ENCODE measurements around the gene HIF1A. TPM values are rescaled to one million over a fixed set of nuclear protein-coding genes. Genes with fewer than 3 reads are reported as not detected.

Gene HIF1A
- polyA plus RNA-seq, 1 donor from 2014 or later, result 88.0 TPM

GRCh38 chr14:61662437-61663311 is 32.6 kb upstream of the HIF1A start:
- Mint-ChIP-seq H3K27ac (peak overlapping the region; percentile 81 to 94 (median 91)), H3K36me3 (no peaks in the 10 kb centered on the region), H3K4me3 (peak overlapping the region; percentile 61 to 93 (median 82)), H3K27me3 (no peaks in the 10 kb centered on the region), H3K9me3 (no peaks in the 10 kb centered on the region), H3K4me1 (peaks cover 53 to 57% (median 56%) of the 10 kb centered on the region in 3 donors)

DNA sequence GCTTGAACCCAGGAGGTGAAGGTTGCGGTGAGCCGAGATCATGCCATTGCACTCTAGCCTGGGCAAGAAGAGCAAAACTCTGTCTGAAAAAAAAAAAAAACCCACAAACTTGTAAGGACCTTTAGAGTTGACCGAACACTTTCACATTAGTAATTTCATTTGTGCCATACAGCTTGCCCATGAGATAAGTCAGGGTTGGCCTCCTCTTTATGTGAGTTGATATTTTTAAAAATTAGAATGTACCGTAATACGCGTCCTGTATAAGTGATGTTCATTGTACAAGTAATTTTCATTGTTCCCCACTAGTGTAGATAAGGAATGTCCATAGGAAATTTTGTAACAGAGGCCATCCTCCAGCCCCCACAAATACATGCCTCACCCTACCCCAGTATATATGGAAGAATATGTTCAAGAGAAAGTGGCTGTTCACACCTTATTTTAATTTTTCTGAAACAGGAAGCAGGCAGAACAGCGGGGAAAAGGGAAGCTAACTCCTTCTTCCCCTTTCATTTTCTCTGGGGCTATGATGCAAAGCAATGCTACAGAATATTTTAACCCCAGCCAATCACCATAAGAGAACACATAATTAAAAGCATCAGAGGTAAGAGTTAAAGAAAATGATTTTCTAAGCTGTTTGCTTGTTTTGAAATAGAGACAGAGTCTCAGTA is 31.9 kb upstream of the HIF1A start:
- no peaks in the 10 kb centered on the region for H3K27me3 Mint-ChIP-seq
- peaks cover 53 to 57% (median 56%) of the 10 kb centered on the region in 3 donors for H3K4me1 Mint-ChIP-seq
- H3K36me3 Mint-ChIP-seq, result no peaks in the 10 kb centered on the region
- H3K27ac Mint-ChIP-seq, result peak overlapping the region; percentile 81 to 94 (median 91)
- no peaks in the 10 kb centered on the region for H3K9me3 Mint-ChIP-seq
- H3K4me3 Mint-ChIP-seq, result peak overlapping the region; percentile 61 to 93 (median 70)

GRCh38 chr14:61668282-61668681 is 27.0 kb upstream of the HIF1A start:
- no peak overlapping the region for H3K27ac Mint-ChIP-seq
- H3K27me3 Mint-ChIP-seq, result no peaks in the 10 kb centered on the region
- H3K36me3 Mint-ChIP-seq, result no peaks in the 10 kb centered on the region
- no peaks in the 10 kb centered on the region for H3K9me3 Mint-ChIP-seq
- no peak overlapping the region for H3K4me3 Mint-ChIP-seq
- H3K4me1 Mint-ChIP-seq, result peaks cover 28 to 32% (median 29%) of the 10 kb centered on the region in 3 donors

- no peaks in the 10 kb centered on the region for H3K36me3 Mint-ChIP-seq
These were observed 24.7 kb upstream of the HIF1A start for GRCh38 chr14:61670576-61670975.

GRCh38 chr14:61671082-61671481 is 24.2 kb upstream of the HIF1A start:
- no peaks in the 10 kb centered on the region for H3K27me3 Mint-ChIP-seq
- H3K36me3 Mint-ChIP-seq, result no peaks in the 10 kb centered on the region
- H3K9me3 Mint-ChIP-seq, result no peaks in the 10 kb centered on the region
- H3K27ac Mint-ChIP-seq, result peak overlapping the region in 2 of 3 donors; percentile 79 to 86
- peaks cover 10 to 12% (median 10%) of the 10 kb centered on the region in 3 donors for H3K4me1 Mint-ChIP-seq
- H3K4me3 Mint-ChIP-seq, result peak overlapping the region in 1 of 4 donors; percentile 53

More at GRCh38 chr14:61670576-61670975, 24.7 kb upstream of the HIF1A start:
- Mint-ChIP-seq H3K27me3 (no peaks in the 10 kb centered on the region), H3K4me1 (peaks cover 11 to 16% (median 15%) of the 10 kb centered on the region in 3 donors), H3K9me3 (no peaks in the 10 kb centered on the region), H3K27ac (peak overlapping the region in 1 of 3 donors; percentile 79), H3K4me3 (peak overlapping the region in 1 of 4 donors; percentile 53)

- Mint-ChIP-seq H3K36me3 (no peaks in the 10 kb centered on the region), H3K9me3 (no peaks in the 10 kb centered on the region), H3K27ac (no peak overlapping the region), H3K27me3 (no peaks in the 10 kb centered on the region), H3K4me1 (peaks cover 2 to 4% (median 4%) of the 10 kb centered on the region in 3 donors), H3K4me3 (no peak overlapping the region)
These were observed 22.5 kb upstream of the HIF1A start for GRCh38 chr14:61672796-61673195.

- Mint-ChIP-seq H3K4me1 (peaks cover 2 to 4% (median 4%) of the 10 kb centered on the region in 3 donors), H3K27me3 (no peaks in the 10 kb centered on the region), H3K4me3 (no peak overlapping the region), H3K27ac (no peak overlapping the region), H3K36me3 (peaks cover 1% of the 10 kb centered on the region), H3K9me3 (no peaks in the 10 kb centered on the region)
These were observed 22.0 kb upstream of the HIF1A start for GRCh38 chr14:61673305-61673704.

GRCh38 chr14:61675291-61675690 is 20.0 kb upstream of the HIF1A start:
- Mint-ChIP-seq H3K9me3 (no peaks in the 10 kb centered on the region), H3K4me3 (no peak overlapping the region), H3K4me1 (peaks cover 2 to 4% (median 4%) of the 10 kb centered on the region in 3 donors), H3K27ac (no peak overlapping the region), H3K36me3 (peaks cover 1% of the 10 kb centered on the region), H3K27me3 (no peaks in the 10 kb centered on the region)

DNA sequence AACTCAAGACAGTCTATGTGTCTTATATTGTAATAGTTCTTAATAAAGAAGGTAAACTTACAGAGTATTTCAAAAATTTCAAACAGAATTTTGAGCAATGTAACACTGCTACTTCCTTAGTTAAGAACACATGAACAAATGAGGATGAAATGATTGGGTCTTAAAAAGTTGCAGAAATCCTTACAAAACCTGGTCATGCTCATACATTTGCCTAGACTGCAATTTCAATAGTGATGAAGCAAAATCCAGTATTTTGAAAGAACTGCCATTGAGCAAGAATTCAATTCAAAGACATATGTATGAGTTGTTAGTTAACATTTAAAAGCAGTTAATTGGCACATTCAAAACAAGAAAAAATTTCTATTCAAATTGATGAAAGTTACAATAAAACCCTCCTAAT is 17.8 kb upstream of the HIF1A start:
- H3K27me3 Mint-ChIP-seq, result no peaks in the 10 kb centered on the region
- no peaks in the 10 kb centered on the region for H3K9me3 Mint-ChIP-seq
- H3K27ac Mint-ChIP-seq, result no peak overlapping the region
- H3K36me3 Mint-ChIP-seq, result peaks cover 1% of the 10 kb centered on the region
- H3K4me3 Mint-ChIP-seq, result no peak overlapping the region
- H3K4me1 Mint-ChIP-seq, result peaks cover 0 to 4% (median 0%) of the 10 kb centered on the region in 3 donors

- H3K36me3 Mint-ChIP-seq, result peaks cover 1% of the 10 kb centered on the region
- no peaks in the 10 kb centered on the region for H3K27me3 Mint-ChIP-seq
- no peaks in the 10 kb centered on the region for H3K4me1 Mint-ChIP-seq
- no peak overlapping the region for H3K4me3 Mint-ChIP-seq
- H3K27ac Mint-ChIP-seq, result no peak overlapping the region
- H3K9me3 Mint-ChIP-seq, result no peaks in the 10 kb centered on the region
These were observed 16.3 kb upstream of the HIF1A start for GRCh38 chr14:61678975-61679374.

GRCh38 chr14:61681413-61681812 is 13.9 kb upstream of the HIF1A start:
- Mint-ChIP-seq H3K9me3 (peaks cover 0 to under 1% (median 0%) of the 10 kb centered on the region in 3 donors), H3K27ac (no peak overlapping the region), H3K36me3 (peaks cover 1% of the 10 kb centered on the region), H3K4me1 (no peaks in the 10 kb centered on the region), H3K27me3 (no peaks in the 10 kb centered on the region), H3K4me3 (no peak overlapping the region)

DNA sequence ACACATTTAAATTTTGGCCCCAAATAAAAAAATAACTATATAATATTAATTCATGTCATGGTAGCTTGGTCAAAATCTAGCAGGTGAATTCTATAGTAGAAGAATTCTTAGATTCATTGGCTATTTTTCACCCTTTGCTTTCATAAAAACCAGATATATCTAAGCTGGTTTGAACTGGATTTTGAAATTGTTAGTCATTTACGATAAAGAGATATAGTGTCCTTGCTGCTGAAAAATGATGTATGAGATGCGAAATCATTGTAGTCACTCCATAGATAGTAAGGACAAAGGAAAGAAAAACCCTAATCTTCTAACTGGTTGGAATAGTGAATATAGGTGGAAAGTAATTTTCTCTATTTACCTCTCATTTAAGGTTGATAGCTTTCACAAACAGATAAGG is 12.2 kb upstream of the HIF1A start:
- H3K4me1 Mint-ChIP-seq, result no peaks in the 10 kb centered on the region
- H3K27me3 Mint-ChIP-seq, result no peaks in the 10 kb centered on the region
- H3K9me3 Mint-ChIP-seq, result peaks cover 2 to 5% (median 3%) of the 10 kb centered on the region in 3 donors
- peaks cover 2% of the 10 kb centered on the region for H3K36me3 Mint-ChIP-seq
- H3K27ac Mint-ChIP-seq, result no peak overlapping the region
- no peak overlapping the region for H3K4me3 Mint-ChIP-seq

GRCh38 chr14:61690039-61690438 is 5.3 kb upstream of the HIF1A start:
- peaks cover 2% of the 10 kb centered on the region for H3K36me3 Mint-ChIP-seq
- no peak overlapping the region for H3K4me3 Mint-ChIP-seq
- peaks cover 2% of the 10 kb centered on the region for H3K27me3 Mint-ChIP-seq
- no peak overlapping the region for H3K27ac Mint-ChIP-seq
- peaks cover 2 to 12% (median 6%) of the 10 kb centered on the region in 3 donors for H3K9me3 Mint-ChIP-seq
- H3K4me1 Mint-ChIP-seq, result peaks cover 5 to 8% (median 6%) of the 10 kb centered on the region in 3 donors

DNA sequence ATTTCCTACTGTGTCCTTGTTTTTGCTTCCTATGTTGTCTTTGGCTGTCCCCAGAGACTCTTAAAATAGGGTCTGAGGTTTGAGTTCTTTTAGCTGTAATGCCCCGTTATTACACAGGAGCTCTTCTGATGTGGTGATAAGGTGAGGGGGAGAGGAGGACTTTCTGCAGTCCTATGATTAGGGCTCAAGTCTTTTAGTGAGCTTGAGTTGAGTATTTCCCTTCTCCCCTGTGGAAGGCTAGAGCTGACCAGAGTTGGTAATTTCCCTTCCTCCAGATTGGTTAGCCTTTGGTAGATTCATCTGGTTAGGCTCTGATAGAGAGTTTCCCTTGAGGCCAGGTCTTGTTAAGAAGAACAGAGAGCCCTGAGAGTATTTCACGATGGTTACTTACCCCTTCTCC is 4.3 kb upstream of the HIF1A start:
- Mint-ChIP-seq H3K9me3 (peaks cover 2 to 12% (median 6%) of the 10 kb centered on the region in 3 donors), H3K4me3 (peak overlapping the region in 1 of 4 donors; percentile 9), H3K27ac (no peak overlapping the region), H3K4me1 (peaks cover 5 to 8% (median 6%) of the 10 kb centered on the region in 3 donors), H3K36me3 (peaks cover 2% of the 10 kb centered on the region), H3K27me3 (peaks cover 2% of the 10 kb centered on the region)

DNA sequence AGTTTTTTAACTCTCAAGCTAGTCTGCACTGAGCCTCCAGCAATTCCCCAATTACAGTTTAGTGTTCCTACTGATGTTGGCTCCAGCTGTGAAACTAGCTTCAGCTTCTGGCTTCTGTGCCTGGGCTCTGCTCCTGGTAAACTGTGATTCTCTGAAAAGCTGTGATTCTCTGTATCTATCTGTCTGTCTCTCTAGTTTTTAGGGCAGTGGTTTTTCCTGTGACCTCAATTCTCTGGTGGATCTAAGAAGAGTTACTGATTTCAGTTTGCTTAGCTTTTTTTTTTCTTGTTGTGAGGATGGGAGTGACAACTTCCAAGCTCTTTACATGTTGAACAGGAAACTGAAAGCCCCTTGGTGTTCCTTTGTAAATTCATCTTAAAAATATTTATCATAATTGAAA is 3.8 kb upstream of the HIF1A start:
- H3K4me3 Mint-ChIP-seq, result peak overlapping the region in 1 of 4 donors; percentile 9
- peaks cover 1 to 12% (median 6%) of the 10 kb centered on the region in 3 donors for H3K9me3 Mint-ChIP-seq
- peaks cover 2% of the 10 kb centered on the region for H3K27me3 Mint-ChIP-seq
- H3K27ac Mint-ChIP-seq, result no peak overlapping the region
- H3K36me3 Mint-ChIP-seq, result peaks cover 2% of the 10 kb centered on the region
- peaks cover 5 to 8% (median 6%) of the 10 kb centered on the region in 3 donors for H3K4me1 Mint-ChIP-seq

Measured in IgD-negative memory B cell (primary cell).